Nephron progenitor cell (in vitro differentiated cells): Measurements from ENCODE around the gene TSPAN5.
A peak's percentile ranks its signal among the peaks of the same experiment; 100 is the strongest.

Experiments used
- DNase-seq: peaks from one replicate; pipeline ENCODE4 v3.0.0; 2021
- H3K27ac Mint-ChIP-seq: 2 replicates; pipeline ENCODE4 v1.8.0; 2021; ENCODE audit warnings: mild to moderate bottlenecking, moderate library complexity, mixed read lengths
- H3K27me3 Mint-ChIP-seq: 2 replicates; pipeline ENCODE4 v1.8.0; 2021; ENCODE audit warnings: mild to moderate bottlenecking, low read depth, mixed read lengths; ENCODE audit not compliant: poor library complexity
- H3K36me3 Mint-ChIP-seq: 2 replicates; pipeline ENCODE4 v1.8.0; 2021; ENCODE audit warnings: low read depth, mixed read lengths
- H3K4me1 Mint-ChIP-seq: 2 replicates; pipeline ENCODE4 v1.8.0; 2021; ENCODE audit warnings: mixed read lengths
- H3K4me3 Mint-ChIP-seq: 2 replicates; pipeline ENCODE4 v1.8.0; 2021; ENCODE audit warnings: mild to moderate bottlenecking, moderate library complexity, mixed read lengths
- H3K9me3 Mint-ChIP-seq: 2 replicates; pipeline ENCODE4 v1.8.0; 2021; ENCODE audit warnings: mild to moderate bottlenecking, moderate library complexity, mixed read lengths
- TF ChIP-seq, protein P1 (sequence below): fragments of 200-600 bp; sonication (generic); IDR thresholded peaks from 2 replicates; pipeline ENCODE4 v1.5.0; 2021; ENCODE audit warnings: antibody characterized with exemption

The TSPAN5 gene

GRCh38 chr4:98620087-98620784, 38.2 kb downstream of the TSPAN5 start:
- Mint-ChIP-seq H3K27me3 (peaks cover 5% of the 10 kb centered on the region), H3K27ac (peak overlapping the region; percentile 23), H3K36me3 (no peaks in the 10 kb centered on the region), H3K9me3 (no peaks in the 10 kb centered on the region), H3K4me3 (no peak overlapping the region), H3K4me1 (peaks cover 62% of the 10 kb centered on the region)
- TF ChIP-seq, protein P1, sequence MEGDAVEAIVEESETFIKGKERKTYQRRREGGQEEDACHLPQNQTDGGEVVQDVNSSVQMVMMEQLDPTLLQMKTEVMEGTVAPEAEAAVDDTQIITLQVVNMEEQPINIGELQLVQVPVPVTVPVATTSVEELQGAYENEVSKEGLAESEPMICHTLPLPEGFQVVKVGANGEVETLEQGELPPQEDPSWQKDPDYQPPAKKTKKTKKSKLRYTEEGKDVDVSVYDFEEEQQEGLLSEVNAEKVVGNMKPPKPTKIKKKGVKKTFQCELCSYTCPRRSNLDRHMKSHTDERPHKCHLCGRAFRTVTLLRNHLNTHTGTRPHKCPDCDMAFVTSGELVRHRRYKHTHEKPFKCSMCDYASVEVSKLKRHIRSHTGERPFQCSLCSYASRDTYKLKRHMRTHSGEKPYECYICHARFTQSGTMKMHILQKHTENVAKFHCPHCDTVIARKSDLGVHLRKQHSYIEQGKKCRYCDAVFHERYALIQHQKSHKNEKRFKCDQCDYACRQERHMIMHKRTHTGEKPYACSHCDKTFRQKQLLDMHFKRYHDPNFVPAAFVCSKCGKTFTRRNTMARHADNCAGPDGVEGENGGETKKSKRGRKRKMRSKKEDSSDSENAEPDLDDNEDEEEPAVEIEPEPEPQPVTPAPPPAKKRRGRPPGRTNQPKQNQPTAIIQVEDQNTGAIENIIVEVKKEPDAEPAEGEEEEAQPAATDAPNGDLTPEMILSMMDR, result no peak
- DNase-seq, result no peak

- Mint-ChIP-seq H3K27me3 (peaks cover 5% of the 10 kb centered on the region), H3K9me3 (no peaks in the 10 kb centered on the region), H3K27ac (no peak overlapping the region), H3K36me3 (no peaks in the 10 kb centered on the region), H3K4me1 (peaks cover 68% of the 10 kb centered on the region), H3K4me3 (no peak overlapping the region)
- no peak for DNase-seq
- TF ChIP-seq, protein P1, result no peak
Observed at GRCh38 chr4:98619180-98619579, 39.2 kb downstream of the TSPAN5 start.

GRCh38 chr4:98618680-98619079, 39.7 kb downstream of the TSPAN5 start:
- H3K36me3 Mint-ChIP-seq, result no peaks in the 10 kb centered on the region
- no peaks in the 10 kb centered on the region for H3K9me3 Mint-ChIP-seq
- H3K27ac Mint-ChIP-seq, result peak overlapping the region; percentile 63
- DNase-seq, result no peak
- H3K4me3 Mint-ChIP-seq, result no peak overlapping the region
- TF ChIP-seq, protein P1, result no peak
- H3K4me1 Mint-ChIP-seq, result peaks cover 70% of the 10 kb centered on the region
- H3K27me3 Mint-ChIP-seq, result peaks cover 5% of the 10 kb centered on the region

DNA sequence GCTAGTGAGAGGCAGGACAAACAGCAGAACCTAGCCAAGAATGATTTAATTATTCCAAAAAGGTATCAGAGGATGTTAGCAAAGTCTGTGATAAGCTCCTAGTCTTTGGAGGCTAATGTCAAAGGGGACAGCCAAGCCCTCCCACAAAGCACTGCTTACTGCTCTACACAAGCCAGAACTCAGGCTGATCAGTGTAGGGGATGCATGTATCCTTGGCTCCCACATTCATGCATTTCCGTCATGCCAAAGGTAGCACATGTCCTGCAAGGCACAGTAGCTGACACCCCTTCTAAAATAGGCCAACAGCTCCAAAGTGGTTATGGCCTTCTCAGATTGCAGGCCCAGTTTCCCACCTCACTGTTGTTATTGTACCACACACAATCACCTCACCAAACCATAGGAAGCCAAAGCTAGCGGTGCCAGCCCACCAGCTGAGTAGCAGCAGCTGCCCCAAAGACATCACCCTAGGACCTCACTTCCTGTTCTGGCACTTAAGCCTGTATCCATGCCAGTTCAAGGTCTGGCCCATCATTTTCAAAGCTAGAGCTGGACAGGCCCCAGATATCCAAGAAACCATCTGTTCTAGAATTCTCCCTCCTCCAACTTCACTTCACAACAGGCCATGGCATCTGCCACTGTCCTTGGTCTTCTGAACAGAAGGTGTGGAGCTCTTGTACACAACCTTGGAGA, 40.9 kb downstream of the TSPAN5 start:
- Mint-ChIP-seq H3K4me3 (no peak overlapping the region), H3K9me3 (no peaks in the 10 kb centered on the region), H3K27ac (no peak overlapping the region), H3K27me3 (peaks cover 5% of the 10 kb centered on the region), H3K36me3 (no peaks in the 10 kb centered on the region), H3K4me1 (peaks cover 78% of the 10 kb centered on the region)
- TF ChIP-seq, protein P1, result no peak
- DNase-seq, result no peak

GRCh38 chr4:98615991-98616390, 42.4 kb downstream of the TSPAN5 start:
- no peaks in the 10 kb centered on the region for H3K36me3 Mint-ChIP-seq
- H3K27me3 Mint-ChIP-seq, result peaks cover 5% of the 10 kb centered on the region
- no peak overlapping the region for H3K4me3 Mint-ChIP-seq
- H3K9me3 Mint-ChIP-seq, result no peaks in the 10 kb centered on the region
- no peak for DNase-seq
- TF ChIP-seq, protein P1, result no peak
- H3K4me1 Mint-ChIP-seq, result peaks cover 90% of the 10 kb centered on the region
- peak overlapping the region; percentile 51 for H3K27ac Mint-ChIP-seq
